NCI-H2227 (cell line): ENCODE results near the gene MEOX2.

Source experiments
- DNase-seq: peaks from one replicate; lab custom pipeline; 2025; ENCODE audit not compliant: unreplicated experiment; lab: John Stamatoyannopoulos, UW

The MEOX2 gene

DNA sequence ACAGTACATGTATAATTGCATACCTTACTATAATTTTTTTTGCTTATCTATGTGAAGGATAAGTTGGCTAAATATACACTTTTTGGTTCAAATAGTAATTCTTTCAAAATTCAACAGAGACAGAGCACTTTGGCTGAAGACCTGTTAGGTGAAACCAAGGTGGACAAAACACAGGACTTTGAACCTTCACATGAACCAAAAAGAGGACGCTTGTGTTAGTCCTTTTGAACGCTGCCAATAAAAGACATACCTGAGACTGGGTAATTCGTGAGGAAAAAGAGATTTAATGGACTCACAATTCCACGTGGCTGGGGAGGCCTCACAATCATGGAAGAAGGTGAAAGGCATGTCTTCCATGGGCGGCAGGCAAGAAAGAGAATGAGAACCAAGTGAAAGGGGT, 120.0 kb downstream of the MEOX2 start:
- DNase-seq: no peak

DNA sequence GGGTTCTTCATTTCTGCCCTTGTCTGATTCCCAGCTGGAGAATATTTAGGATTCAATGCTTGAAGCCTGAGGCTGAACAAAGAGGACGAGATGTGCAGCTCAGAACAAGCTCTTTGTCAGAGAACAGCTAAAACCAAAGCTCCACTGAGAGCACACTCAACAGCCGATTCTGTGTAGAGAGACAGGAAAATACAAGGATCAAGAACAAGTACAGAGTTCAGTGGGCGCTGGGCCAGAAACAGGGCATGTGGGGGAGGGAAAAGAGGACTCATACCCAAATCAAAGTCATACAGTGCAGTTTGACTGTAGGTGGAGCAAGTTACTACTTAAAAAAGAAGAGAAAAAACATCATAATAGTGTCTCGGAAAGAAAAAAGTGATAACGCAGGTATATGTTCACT, 124.6 kb downstream of the MEOX2 start, which contains the start of gene AGMO:
Gene AGMO (minus strand): TSS at position 181 of the 400 bp plus-strand sequence.
- no peak for DNase-seq
